Heart left ventricle (tissue), 13 donors: ENCODE data around the gene PSMD14.

Source experiments
- POLR2A ChIP-seq, 2 donors: fragments of 450-650 bp; IDR thresholded peaks; one replicate each; pipeline ENCODE4 v1.6.1; 2017; ENCODE audit warnings: antibody characterized with exemption in 2 of 2, mild to moderate bottlenecking in 2 of 2, moderate library complexity in 2 of 2
- TF ChIP-seq, protein P1 (sequence below), 12 donors: fragments of 200-600 bp; sonication (generic) in 4 of 12; IDR thresholded peaks; one replicate each; pipeline versions ENCODE4 v1.5.0 to v1.8.0; 2018 to 2022; ENCODE audit warnings: antibody characterized with exemption in 12 of 12, mild to moderate bottlenecking in 5 of 12
- donor health status: ischemic (EF 13 %, LVEDD 7.1; RV severe dilation, severe dysfunction).
- donor health status: DM: no; HTN: yes; CAD: no.
- donor health status: DM: no; HTN: no; CAD: no.
- donor health status: ischemic (EF 25% LVEDD 6.9; RV normal size, moderate dysfunction).
- donor health status: ischemic (EF 25% LVEDD 5.7; RV mildly dilated, moderate dysfunction).
- donor health status: ischemic (EF 35%, LVEDD 5.7; RV mildly dilated, moderate dysfunction).
- donor health status: nonischemic (EF 11% LVEDD 7.7; RV severe dilation, severe dysfunction).
- donor health status: DM: yes; HTN: yes; CAD: no.
- donor health status: PGD.
- donor health status: ischemic (EF 29% LVEDD 5.4; RV normal size, mild dysfunction).
- donor health status: nonischemic (EF 23%, LVEDD 6.1; RV moderate dilation, normal function).

DNA sequence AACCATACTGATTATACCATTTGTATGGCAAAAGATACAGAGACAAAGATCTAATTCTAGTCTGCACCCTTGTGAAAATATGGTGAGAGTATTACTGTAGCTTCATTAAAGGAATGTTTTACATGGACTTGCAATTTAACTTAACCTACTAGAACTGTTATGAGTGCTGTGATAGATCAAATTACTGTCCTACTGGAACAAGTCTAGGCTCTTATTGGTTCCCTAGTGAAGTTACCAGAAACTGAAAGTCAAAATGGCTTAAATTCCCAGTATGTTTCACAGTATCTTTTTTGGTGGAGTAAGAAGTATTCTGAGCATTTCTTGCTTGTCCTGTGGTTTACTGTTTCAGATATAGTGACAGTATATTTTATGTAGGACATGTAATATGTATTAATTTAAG, 104.1 kb downstream of the PSMD14 start:
- TF ChIP-seq, protein P1, sequence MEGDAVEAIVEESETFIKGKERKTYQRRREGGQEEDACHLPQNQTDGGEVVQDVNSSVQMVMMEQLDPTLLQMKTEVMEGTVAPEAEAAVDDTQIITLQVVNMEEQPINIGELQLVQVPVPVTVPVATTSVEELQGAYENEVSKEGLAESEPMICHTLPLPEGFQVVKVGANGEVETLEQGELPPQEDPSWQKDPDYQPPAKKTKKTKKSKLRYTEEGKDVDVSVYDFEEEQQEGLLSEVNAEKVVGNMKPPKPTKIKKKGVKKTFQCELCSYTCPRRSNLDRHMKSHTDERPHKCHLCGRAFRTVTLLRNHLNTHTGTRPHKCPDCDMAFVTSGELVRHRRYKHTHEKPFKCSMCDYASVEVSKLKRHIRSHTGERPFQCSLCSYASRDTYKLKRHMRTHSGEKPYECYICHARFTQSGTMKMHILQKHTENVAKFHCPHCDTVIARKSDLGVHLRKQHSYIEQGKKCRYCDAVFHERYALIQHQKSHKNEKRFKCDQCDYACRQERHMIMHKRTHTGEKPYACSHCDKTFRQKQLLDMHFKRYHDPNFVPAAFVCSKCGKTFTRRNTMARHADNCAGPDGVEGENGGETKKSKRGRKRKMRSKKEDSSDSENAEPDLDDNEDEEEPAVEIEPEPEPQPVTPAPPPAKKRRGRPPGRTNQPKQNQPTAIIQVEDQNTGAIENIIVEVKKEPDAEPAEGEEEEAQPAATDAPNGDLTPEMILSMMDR (IDR thresholded peaks at IDR 0.05) = no peak
- no peak for TF ChIP-seq POLR2A (IDR thresholded peaks at IDR 0.05)
